ENCODE data around the gene ATRN. TPM values are rescaled to one million over a fixed set of nuclear protein-coding genes. Genes with fewer than 3 reads are reported as not detected.

Gene ATRN
- total RNA-seq, 1 experiment from 2014 or later, result 41.4 TPM

DNA sequence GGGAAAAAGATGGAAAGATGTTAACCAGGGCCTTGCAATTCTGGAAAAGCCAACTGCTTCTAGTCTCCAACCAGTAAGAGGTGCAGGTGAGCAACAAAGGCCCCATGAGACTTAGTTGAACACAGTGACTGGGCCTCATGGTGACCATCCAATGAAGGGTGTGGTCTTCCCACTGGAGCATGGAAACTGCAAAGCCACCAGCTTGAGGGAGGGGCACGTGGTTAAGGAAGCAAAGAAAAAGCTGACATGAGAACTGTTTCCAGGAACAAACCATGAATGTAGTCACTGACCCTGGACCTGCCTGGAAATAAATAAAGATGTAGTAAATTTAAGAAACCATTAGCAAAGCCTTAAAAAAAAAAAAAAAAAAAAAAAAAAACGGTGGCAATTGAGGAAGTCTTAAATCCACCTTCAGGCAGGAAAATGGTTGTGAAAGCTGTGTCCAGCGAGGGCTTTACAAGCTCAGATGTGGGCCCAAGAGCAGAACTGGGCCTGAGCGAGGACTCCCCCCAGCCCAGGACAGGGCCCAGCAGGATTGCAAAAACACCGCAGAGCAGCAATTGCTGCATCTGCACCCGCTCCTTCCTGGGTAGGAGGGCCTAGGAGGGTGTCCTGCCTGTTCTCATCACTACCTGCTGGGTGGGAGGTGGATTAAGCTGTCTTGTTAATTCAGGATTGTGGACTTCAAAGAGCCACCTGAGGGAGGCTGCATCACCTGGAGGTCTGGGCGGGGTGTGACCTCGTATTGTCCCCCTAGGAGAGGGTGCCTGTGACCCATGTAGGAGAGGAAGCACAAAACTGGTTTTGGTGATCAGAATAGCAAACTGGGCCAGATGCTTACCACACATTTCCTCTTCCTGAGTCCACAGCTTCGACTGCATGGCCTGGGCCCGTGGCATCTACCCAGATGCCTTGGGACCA is 182.1 kb downstream of the ATRN start:
- intact Hi-C loops (cut with micrococcal nuclease; ENCODE audit: unreplicated experiment), result no loop called here
- Histone ChIP-seq H3K4me1 (no peaks in the 10 kb centered on the region), H3K36me3 (ENCODE audit: control insufficient read depth, insufficient read depth, low read length) (no peaks in the 10 kb centered on the region), H3K4me3 (ENCODE audit: low read depth, low read length) (no peak overlapping the region), H3K27me3 (replicated peaks; ENCODE audit: control insufficient read depth, insufficient read depth, low read length) (no peaks in the 10 kb centered on the region), H3K9me3 (no peaks in the 10 kb centered on the region)
- no TSS peak for BruUV-seq (replicated peaks)
- Mint-ChIP-seq H3K9me3 (ENCODE audit: unreplicated experiment) (no peaks in the 10 kb centered on the region), H3K4me1 (ENCODE audit: low read depth, unreplicated experiment) (no peaks in the 10 kb centered on the region), H3K27me3 (ENCODE audit: insufficient read depth, unreplicated experiment) (no peaks in the 10 kb centered on the region), H3K27ac (ENCODE audit: unreplicated experiment) (no peak overlapping the region), H3K4me3 (ENCODE audit: unreplicated experiment) (no peak overlapping the region), H3K36me3 (ENCODE audit: insufficient read depth, unreplicated experiment) (peaks cover 6% of the 10 kb centered on the region)
- ChIA-PET POLR2A (interaction anchor here (0.7 kb wide), 1 partner anchor 26 kb away, joined by 6 read pairs; no protein-coding TSS in a partner anchor), CTCF (interaction anchor here (0.6 to 0.7 kb wide), 3 partner anchors 37 to 86 kb away, joined by 3 to 5 read pairs (median 3); no protein-coding TSS in a partner anchor)
- no peak for DNase-seq
- TF ChIP-seq, protein P1, sequence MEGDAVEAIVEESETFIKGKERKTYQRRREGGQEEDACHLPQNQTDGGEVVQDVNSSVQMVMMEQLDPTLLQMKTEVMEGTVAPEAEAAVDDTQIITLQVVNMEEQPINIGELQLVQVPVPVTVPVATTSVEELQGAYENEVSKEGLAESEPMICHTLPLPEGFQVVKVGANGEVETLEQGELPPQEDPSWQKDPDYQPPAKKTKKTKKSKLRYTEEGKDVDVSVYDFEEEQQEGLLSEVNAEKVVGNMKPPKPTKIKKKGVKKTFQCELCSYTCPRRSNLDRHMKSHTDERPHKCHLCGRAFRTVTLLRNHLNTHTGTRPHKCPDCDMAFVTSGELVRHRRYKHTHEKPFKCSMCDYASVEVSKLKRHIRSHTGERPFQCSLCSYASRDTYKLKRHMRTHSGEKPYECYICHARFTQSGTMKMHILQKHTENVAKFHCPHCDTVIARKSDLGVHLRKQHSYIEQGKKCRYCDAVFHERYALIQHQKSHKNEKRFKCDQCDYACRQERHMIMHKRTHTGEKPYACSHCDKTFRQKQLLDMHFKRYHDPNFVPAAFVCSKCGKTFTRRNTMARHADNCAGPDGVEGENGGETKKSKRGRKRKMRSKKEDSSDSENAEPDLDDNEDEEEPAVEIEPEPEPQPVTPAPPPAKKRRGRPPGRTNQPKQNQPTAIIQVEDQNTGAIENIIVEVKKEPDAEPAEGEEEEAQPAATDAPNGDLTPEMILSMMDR (IDR thresholded peaks at IDR 0.05; ENCODE audit: insufficient read depth in 1 of 2, low read depth in 1 of 2, low read length in 1 of 2, severe bottlenecking in 1 of 2, unreplicated experiment in 1 of 2), result no peak

- no TSS peak for BruUV-seq (replicated peaks)
- Mint-ChIP-seq H3K9me3 (ENCODE audit: unreplicated experiment) (no peaks in the 10 kb centered on the region), H3K36me3 (ENCODE audit: insufficient read depth, unreplicated experiment) (no peaks in the 10 kb centered on the region), H3K4me3 (ENCODE audit: unreplicated experiment) (no peak overlapping the region), H3K27ac (ENCODE audit: unreplicated experiment) (no peak overlapping the region), H3K4me1 (ENCODE audit: low read depth, unreplicated experiment) (no peaks in the 10 kb centered on the region), H3K27me3 (ENCODE audit: insufficient read depth, unreplicated experiment) (no peaks in the 10 kb centered on the region)
- Histone ChIP-seq H3K4me1 (no peaks in the 10 kb centered on the region), H3K9me3 (no peaks in the 10 kb centered on the region), H3K36me3 (ENCODE audit: control insufficient read depth, insufficient read depth, low read length) (no peaks in the 10 kb centered on the region), H3K27me3 (replicated peaks; ENCODE audit: control insufficient read depth, insufficient read depth, low read length) (no peaks in the 10 kb centered on the region), H3K4me3 (ENCODE audit: low read depth, low read length) (no peak overlapping the region)
- ChIA-PET CTCF (interaction anchor here (0.9 kb wide), 1 partner anchor 23 kb away, joined by 3 read pairs; no protein-coding TSS in a partner anchor), POLR2A (no interaction called here)
- DNase-seq, result no peak
- TF ChIP-seq, protein P1 (IDR thresholded peaks at IDR 0.05; ENCODE audit: insufficient read depth in 1 of 2, low read depth in 1 of 2, low read length in 1 of 2, severe bottlenecking in 1 of 2, unreplicated experiment in 1 of 2), result no peak
- intact Hi-C loops (cut with micrococcal nuclease; ENCODE audit: unreplicated experiment), result no loop called here
These were observed 183.1 kb downstream of the ATRN start for GRCh38 chr20:3653921-3654320.

DNA sequence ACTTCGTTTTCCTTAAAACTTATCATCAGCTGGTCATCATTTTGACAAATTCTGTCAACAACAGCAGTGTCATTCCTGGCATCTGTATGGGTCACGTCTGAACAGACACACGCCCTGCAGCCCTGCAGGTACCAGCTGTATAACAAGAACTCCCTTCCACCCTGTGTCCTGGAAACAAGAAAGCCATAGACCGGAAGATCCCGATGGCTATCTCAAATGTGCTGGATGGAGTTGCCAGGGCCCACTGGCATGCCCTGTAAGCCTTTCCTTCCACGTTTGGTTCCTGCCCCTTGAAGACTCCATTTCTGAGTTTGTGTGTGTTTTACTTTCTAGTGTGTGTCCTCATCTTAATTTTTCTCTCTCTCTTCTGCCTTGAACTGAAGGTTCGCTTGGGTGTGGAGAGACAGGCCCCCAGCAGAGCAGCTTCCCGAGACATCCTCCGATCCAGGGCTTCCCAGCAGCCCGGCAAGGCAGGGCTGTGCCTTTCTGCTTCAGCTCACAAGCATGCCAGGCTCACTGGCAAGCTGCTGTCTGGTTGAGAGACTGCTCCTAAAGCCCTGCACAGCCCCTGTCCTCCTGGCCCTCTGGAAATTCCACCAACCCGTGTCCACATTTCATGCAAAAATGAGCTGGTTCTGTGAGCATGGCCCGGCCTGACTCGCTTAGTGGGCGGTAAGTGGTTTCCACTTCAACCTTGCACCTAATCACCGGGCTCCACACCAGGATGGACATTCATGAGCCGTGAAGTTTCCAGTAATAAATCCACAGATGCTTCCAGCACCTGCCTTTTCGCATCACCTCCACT is 183.7 kb downstream of the ATRN start:
- Mint-ChIP-seq H3K27me3 (ENCODE audit: insufficient read depth, unreplicated experiment) (no peaks in the 10 kb centered on the region), H3K4me3 (ENCODE audit: unreplicated experiment) (no peak overlapping the region), H3K27ac (ENCODE audit: unreplicated experiment) (no peak overlapping the region), H3K9me3 (ENCODE audit: unreplicated experiment) (no peaks in the 10 kb centered on the region), H3K36me3 (ENCODE audit: insufficient read depth, unreplicated experiment) (no peaks in the 10 kb centered on the region), H3K4me1 (ENCODE audit: low read depth, unreplicated experiment) (no peaks in the 10 kb centered on the region)
- ChIA-PET POLR2A (no interaction called here), CTCF (interaction anchor here (0.9 kb wide), 1 partner anchor 22 kb away, joined by 3 read pairs; no protein-coding TSS in a partner anchor)
- H3K4me3 ChIP-seq (ENCODE audit: low read depth, low read length), result no peak overlapping the region
- BruUV-seq (replicated peaks), result no TSS peak
- no peak for DNase-seq
- intact Hi-C loops (cut with micrococcal nuclease; ENCODE audit: unreplicated experiment), result no loop called here
- H3K9me3 ChIP-seq, result no peaks in the 10 kb centered on the region
- H3K4me1 ChIP-seq, result no peaks in the 10 kb centered on the region
- H3K36me3 ChIP-seq (ENCODE audit: control insufficient read depth, insufficient read depth, low read length), result no peaks in the 10 kb centered on the region
- TF ChIP-seq, protein P1 (IDR thresholded peaks at IDR 0.05; ENCODE audit: insufficient read depth in 1 of 2, low read depth in 1 of 2, low read length in 1 of 2, severe bottlenecking in 1 of 2, unreplicated experiment in 1 of 2), result no peak
- no peaks in the 10 kb centered on the region for H3K27me3 ChIP-seq (replicated peaks; ENCODE audit: control insufficient read depth, insufficient read depth, low read length)

All from Caco-2 (cell line).